ENCODE measurements around the gene PCGF2.
A peak's percentile ranks its signal among the peaks of the same experiment; 100 is the strongest.

- TF ChIP-seq CTCF (IDR thresholded peaks at IDR 0.05) (peak in 1 of 5 experiments; percentile 20), POLR2A (IDR thresholded peaks at IDR 0.05) (no peak), EP300 (IDR thresholded peaks at IDR 0.05) (peak in 1 of 2 donors; percentile 5)
Measured at GRCh38 chr17:38747463-38748148, 530 bp downstream of the PCGF2 start.
